Esophagus squamous epithelium (tissue), 5 donors: ENCODE data around the gene RASGRF2. TPM values are rescaled to one million over a fixed set of nuclear protein-coding genes. Genes with fewer than 3 reads are reported as not detected.
"Not testable (repeated sequence)": the region's sequence is repeated elsewhere in the genome, so short reads cannot be mapped to it uniquely, and the experiment has no call there.

Source experiments
- DNase-seq: peaks from one replicate; lab custom pipeline; 2025; lab: John Stamatoyannopoulos, UW
- H3K27ac ChIP-seq, 4 donors: fragments of 200-600 bp; sonication (generic); one replicate each; pipeline ENCODE4 v1.5.1; 2016 to 2019; ENCODE audit warnings: mild to moderate bottlenecking in 1 of 4
- H3K27me3 ChIP-seq, 4 donors: fragments of 200-600 bp; sonication (generic); 1 replicate in 3 of 4; 2 replicates in 1 of 4; pipeline versions ENCODE4 v1.5.1 to v1.6.0; 2017 to 2021; ENCODE audit warnings: antibody characterized with exemption in 1 of 4
- H3K36me3 ChIP-seq, 3 donors: fragments of 200-600 bp; sonication (generic); one replicate each; pipeline ENCODE4 v1.5.1; 2016 to 2019
- H3K4me1 ChIP-seq, 3 donors: fragments of 200-600 bp; sonication (generic); one replicate each; pipeline ENCODE4 v1.5.1; 2017 to 2019
- H3K4me3 ChIP-seq, 4 donors: fragments of 200-600 bp; sonication (generic); 1 replicate in 3 of 4; 2 replicates in 1 of 4; pipeline ENCODE4 v1.5.1; 2016 to 2019; ENCODE audit warnings: mild to moderate bottlenecking in 2 of 4, moderate library complexity in 1 of 4
- H3K9me3 ChIP-seq, 3 donors: fragments of 200-600 bp; sonication (generic); one replicate each; pipeline ENCODE4 v1.5.1; 2016 to 2019
- CTCF ChIP-seq, 6 experiments: fragments of 450-650 bp in 4 of 6; fragments of 200-600 bp in 2 of 6; sonication (generic) in 2 of 6; IDR thresholded peaks; one replicate each; pipeline ENCODE4 v1.5.1; 2016 to 2019; ENCODE audit warnings: antibody characterized with exemption in 6 of 6, mild to moderate bottlenecking in 4 of 6, moderate library complexity in 4 of 6
- POLR2A ChIP-seq, 4 donors: fragments of 450-650 bp; IDR thresholded peaks; one replicate each; pipeline ENCODE4 v1.6.1; 2017; ENCODE audit warnings: antibody characterized with exemption in 4 of 4, mild to moderate bottlenecking in 4 of 4, moderate library complexity in 3 of 4
- WGBS, 2 donors: methylation state at CpG; one replicate each; pipeline ENCODE4 v1.1.5; 2018; 5-methylcytosine and 5-hydroxymethylcytosine counted together
- intact Hi-C: fragments of 100-400 bp; cut with DNase I; formaldehyde crosslinking; loops from one replicate; pipeline ENCODE4 v1.15.0; 2022
- total RNA-seq, 4 donors: library from RNA; depleted of rRNA; stranded (reverse); fragments of >200 nt; gene quantifications; one replicate each; pipeline ENCODE4 v1.1.0, GENCODE V29; 2016
- donor health status: DM: yes; HTN: yes; CAD: no.

The RASGRF2 gene
- total RNA-seq, 4 donors from 2014 or later, result 0.49 to 3.2 (median 0.62) TPM

GRCh38 chr5:81007637-81008027, 47.5 kb downstream of the RASGRF2 start:
- DNase-seq, result no peak
- intact Hi-C loops, result no loop called here
- no peak overlapping the region for H3K4me3 ChIP-seq
- TF ChIP-seq POLR2A (IDR thresholded peaks at IDR 0.05) (no peak), CTCF (IDR thresholded peaks at IDR 0.05) (no peak)
- H3K27ac ChIP-seq, result peak overlapping the region in 1 of 4 donors; percentile 17
- no peaks in the 10 kb centered on the region for H3K9me3 ChIP-seq
- H3K4me1 ChIP-seq, result peaks cover 0 to 5% (median 0%) of the 10 kb centered on the region in 3 donors
- H3K27me3 ChIP-seq, result no peaks in the 10 kb centered on the region
- no peaks in the 10 kb centered on the region for H3K36me3 ChIP-seq
- 65 to 72% methylated on average over 5 of the region's 5 CpGs for WGBS, 2 donors

- H3K27me3 ChIP-seq, result no peaks in the 10 kb centered on the region
- no peaks in the 10 kb centered on the region for H3K4me1 ChIP-seq
- H3K36me3 ChIP-seq, result no peaks in the 10 kb centered on the region
- H3K27ac ChIP-seq, result no peak overlapping the region
- intact Hi-C loops, result no loop called here
- H3K9me3 ChIP-seq, result no peaks in the 10 kb centered on the region
- TF ChIP-seq POLR2A (IDR thresholded peaks at IDR 0.05), result no peak
- no peak for TF ChIP-seq CTCF (IDR thresholded peaks at IDR 0.05)
- no peak for DNase-seq
- 75 to 78% methylated on average over 5 of the region's 5 CpGs for WGBS, 2 donors
- H3K4me3 ChIP-seq, result no peak overlapping the region
Measured at GRCh38 chr5:81010336-81011169, 50.4 kb downstream of the RASGRF2 start.

- intact Hi-C loops, result no loop called here
Measured at GRCh38 chr5:81014348-81014747, 54.2 kb downstream of the RASGRF2 start.

GRCh38 chr5:81016116-81016515, 56.0 kb downstream of the RASGRF2 start:
- no peak for TF ChIP-seq CTCF (IDR thresholded peaks at IDR 0.05)
- no peak for TF ChIP-seq POLR2A (IDR thresholded peaks at IDR 0.05)
- no peaks in the 10 kb centered on the region for H3K27me3 ChIP-seq
- H3K9me3 ChIP-seq, result no peaks in the 10 kb centered on the region
- no peak overlapping the region for H3K27ac ChIP-seq
- DNase-seq, result no peak
- no peak overlapping the region for H3K4me3 ChIP-seq
- WGBS, 2 donors, result 17 to 35% methylated on average over 1 of the region's 1 CpG
- intact Hi-C loops, result no loop called here
- H3K36me3 ChIP-seq, result no peaks in the 10 kb centered on the region
- no peaks in the 10 kb centered on the region for H3K4me1 ChIP-seq

More at GRCh38 chr5:81014348-81014747, 54.2 kb downstream of the RASGRF2 start:
- WGBS, 2 donors, result 59 to 61% methylated on average over 3 of the region's 3 CpGs
- Histone ChIP-seq H3K36me3 (no peaks in the 10 kb centered on the region), H3K27ac (no peak overlapping the region), H3K4me1 (no peaks in the 10 kb centered on the region), H3K9me3 (no peaks in the 10 kb centered on the region), H3K4me3 (no peak overlapping the region), H3K27me3 (no peaks in the 10 kb centered on the region)
- DNase-seq, result no peak
- TF ChIP-seq POLR2A (IDR thresholded peaks at IDR 0.05), result no peak
- TF ChIP-seq CTCF (IDR thresholded peaks at IDR 0.05), result no peak

- H3K4me3 ChIP-seq, result no peak overlapping the region
- 69 to 73% methylated on average over 2 of the region's 2 CpGs for WGBS, 2 donors
- H3K27ac ChIP-seq, result no peak overlapping the region
- H3K36me3 ChIP-seq, result no peaks in the 10 kb centered on the region
- intact Hi-C loops, result no loop called here
- no peak for TF ChIP-seq CTCF (IDR thresholded peaks at IDR 0.05)
- TF ChIP-seq POLR2A (IDR thresholded peaks at IDR 0.05), result no peak
- no peak for DNase-seq
- H3K4me1 ChIP-seq, result no peaks in the 10 kb centered on the region
- H3K9me3 ChIP-seq, result no peaks in the 10 kb centered on the region
- no peaks in the 10 kb centered on the region for H3K27me3 ChIP-seq
Measured at GRCh38 chr5:81017320-81017719, 57.2 kb downstream of the RASGRF2 start.

- H3K27ac ChIP-seq, H3K4me1 ChIP-seq, H3K4me3 ChIP-seq, H3K9me3 ChIP-seq, H3K36me3 ChIP-seq, intact Hi-C loops, H3K27me3 ChIP-seq, DNase-seq: not testable (repeated sequence)
- WGBS, 2 donors, result 82 to 84% methylated on average over 5 to 6 of the region's 6 CpGs
Measured at GRCh38 chr5:81018608-81019007, 58.4 kb downstream of the RASGRF2 start.
